Brain pericyte (primary cell): Measurements from ENCODE around the gene HNRNPA3.
A peak's percentile ranks its signal among the peaks of the same experiment; 100 is the strongest.
"Not testable (repeated sequence)": the region's sequence is repeated elsewhere in the genome, so short reads cannot be mapped to it uniquely, and the experiment has no call there.

Experiments
- DNase-seq: peaks from one replicate; pipeline ENCODE4 v3.0.0-alpha.2; 2012; ENCODE audit warnings: low read depth, low spot score

The HNRNPA3 gene

GRCh38 chr2:177212106-177212890 lies at the start of gene HNRNPA3:
Gene HNRNPA3 (plus strand): TSS chr2:177212794. CDS start chr2:177212800, 6 bp downstream.
- DNase-seq: peak; percentile 98

GRCh38 chr2:177164131-177164530 lies 48.5 kb upstream of the HNRNPA3 start:
- no peak for DNase-seq

- DNase-seq: peak; percentile 41
Observed at GRCh38 chr2:177164584-177165052, 48.0 kb upstream of the HNRNPA3 start.

- DNase-seq: no peak
Observed at GRCh38 chr2:177165061-177165583, 47.5 kb upstream of the HNRNPA3 start.

GRCh38 chr2:177165721-177166711 lies 46.6 kb upstream of the HNRNPA3 start:
- DNase-seq: no peak

- DNase-seq: no peak
Observed at GRCh38 chr2:177169810-177170514, 42.6 kb upstream of the HNRNPA3 start.

GRCh38 chr2:177171418-177171865 lies 41.2 kb upstream of the HNRNPA3 start:
- DNase-seq: no peak

- DNase-seq: no peak
Observed at GRCh38 chr2:177172034-177172880, 40.3 kb upstream of the HNRNPA3 start.

- no peak for DNase-seq
Observed at GRCh38 chr2:177174486-177174885, 38.1 kb upstream of the HNRNPA3 start.

- no peak for DNase-seq
Observed at GRCh38 chr2:177175917-177176668, 36.5 kb upstream of the HNRNPA3 start.

GRCh38 chr2:177178797-177179196 lies 33.8 kb upstream of the HNRNPA3 start:
- no peak for DNase-seq

GRCh38 chr2:177179227-177179626 lies 33.4 kb upstream of the HNRNPA3 start:
- DNase-seq: no peak

GRCh38 chr2:177179671-177180070 lies 32.9 kb upstream of the HNRNPA3 start:
- DNase-seq: not testable (repeated sequence)

- no peak for DNase-seq
Observed at GRCh38 chr2:177180269-177181000, 32.2 kb upstream of the HNRNPA3 start.

GRCh38 chr2:177183860-177184259 lies 28.7 kb upstream of the HNRNPA3 start:
- no peak for DNase-seq

GRCh38 chr2:177184606-177185005 lies 28.0 kb upstream of the HNRNPA3 start:
- DNase-seq: no peak

- DNase-seq: not testable (repeated sequence)
Observed at GRCh38 chr2:177186038-177186437, 26.6 kb upstream of the HNRNPA3 start.

GRCh38 chr2:177187631-177188312 lies 24.8 kb upstream of the HNRNPA3 start:
- DNase-seq: no peak
